Mononuclear cell (primary cell): ENCODE results near the gene KDM4C. TPM values are rescaled to one million over a fixed set of nuclear protein-coding genes. Genes with fewer than 3 reads are reported as not detected.
"Not testable (repeated sequence)": the region's sequence is repeated elsewhere in the genome, so short reads cannot be mapped to it uniquely, and the experiment has no call there.

ENCODE experiments used
- H3K27me3 ChIP-seq: 2 replicates; pipeline ENCODE4 v1.6.0; 2011; ENCODE audit warnings: low read length, control low read depth; ENCODE audit not compliant: insufficient read depth
- H3K4me1 ChIP-seq: 2 replicates; pipeline ENCODE4 v1.5.1; 2011; ENCODE audit warnings: mild to moderate bottlenecking, low read length, control low read depth; ENCODE audit not compliant: insufficient read depth
- H3K4me3 ChIP-seq: 2 replicates; pipeline ENCODE4 v1.5.1; 2011; ENCODE audit warnings: mild to moderate bottlenecking, low read length, moderate library complexity
- H3K9me3 ChIP-seq: 2 replicates; pipeline ENCODE4 v1.5.1; 2011; ENCODE audit warnings: low read depth, mild to moderate bottlenecking, control low read depth, low read length
- total RNA-seq: library from RNA; depleted of rRNA; stranded (reverse); fragments of >200 nt; gene quantifications from one replicate; pipeline ENCODE4 v1.2.3, GENCODE V29; 2012

The KDM4C gene
- total RNA-seq, 1 donor: 78.6 TPM

- H3K27me3 ChIP-seq: no peaks in the 10 kb centered on the region
- H3K4me3 ChIP-seq: no peak overlapping the region
- H3K9me3 ChIP-seq: no peaks in the 10 kb centered on the region
- H3K4me1 ChIP-seq: no peaks in the 10 kb centered on the region
These were observed 406.9 kb downstream of the KDM4C start for GRCh38 chr9:7164440-7165330.

DNA sequence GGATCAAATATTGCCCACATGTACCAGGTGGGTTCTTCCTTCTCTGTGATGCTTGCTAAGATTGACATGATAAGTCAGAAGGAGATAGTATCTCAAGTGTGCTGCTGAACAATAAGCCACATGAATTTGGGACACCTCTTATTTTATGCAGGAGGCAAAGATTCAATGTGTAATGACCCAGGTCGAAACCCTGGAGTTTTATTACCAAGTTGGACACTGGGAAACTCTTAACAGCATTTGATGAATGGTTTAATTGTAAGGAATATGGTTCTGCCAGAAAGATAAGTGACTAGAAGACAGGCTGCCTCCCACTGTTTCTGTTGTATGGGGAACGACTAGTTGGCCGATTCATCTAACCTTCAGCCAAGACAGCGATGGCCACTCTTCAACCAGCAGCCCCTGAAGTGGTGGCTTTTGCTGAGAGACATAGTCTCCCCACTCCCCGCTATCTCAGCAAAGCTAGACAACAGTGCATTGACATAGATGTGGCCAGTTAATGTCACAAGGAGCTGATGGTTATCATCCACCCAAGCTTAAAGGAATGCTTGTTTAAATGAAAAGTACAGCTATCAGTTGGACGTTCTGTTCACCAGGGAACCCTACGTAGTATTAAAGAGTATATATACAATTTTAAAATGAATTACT lies 407.7 kb downstream of the KDM4C start:
- Histone ChIP-seq H3K4me1 (no peaks in the 10 kb centered on the region), H3K9me3 (no peaks in the 10 kb centered on the region), H3K4me3 (no peak overlapping the region), H3K27me3 (no peaks in the 10 kb centered on the region)

GRCh38 chr9:7166074-7166473 lies 408.3 kb downstream of the KDM4C start:
- H3K4me1 ChIP-seq: no peaks in the 10 kb centered on the region
- H3K27me3 ChIP-seq: no peaks in the 10 kb centered on the region
- no peaks in the 10 kb centered on the region for H3K9me3 ChIP-seq
- H3K4me3 ChIP-seq: no peak overlapping the region

DNA sequence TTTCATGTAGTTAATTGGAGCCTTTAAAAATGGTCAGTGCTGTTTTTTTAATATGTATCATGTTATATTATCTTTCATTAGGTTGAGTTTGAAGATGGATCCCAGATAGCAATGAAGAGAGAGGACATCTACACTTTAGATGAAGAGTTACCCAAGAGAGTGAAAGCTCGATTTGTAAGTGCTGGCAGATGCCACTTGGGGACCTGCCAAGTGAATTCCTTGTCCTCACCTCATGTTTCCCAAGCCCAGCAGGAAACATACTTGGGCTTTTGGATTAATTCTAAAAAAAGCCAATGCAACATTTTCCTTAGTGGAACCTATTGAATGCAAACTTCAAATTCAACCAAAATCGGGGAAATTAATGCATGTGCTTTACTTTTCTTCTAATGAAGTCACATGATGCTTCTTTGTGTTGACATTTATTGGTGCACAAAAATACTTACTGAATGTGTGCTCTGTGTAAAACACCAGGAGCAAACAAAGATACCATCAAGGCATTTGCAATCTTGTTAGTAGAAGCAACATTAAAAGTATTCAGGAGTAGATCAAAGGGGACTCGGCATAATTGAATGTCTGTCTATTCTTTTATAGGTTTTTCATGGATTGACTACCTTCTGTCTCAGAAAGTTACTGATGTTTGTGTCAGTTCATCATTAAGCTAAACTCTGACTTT lies 412.1 kb downstream of the KDM4C start:
- no peaks in the 10 kb centered on the region for H3K27me3 ChIP-seq
- no peaks in the 10 kb centered on the region for H3K9me3 ChIP-seq
- no peak overlapping the region for H3K4me3 ChIP-seq
- H3K4me1 ChIP-seq: no peaks in the 10 kb centered on the region

GRCh38 chr9:7171396-7172153 lies 413.8 kb downstream of the KDM4C start:
- no peaks in the 10 kb centered on the region for H3K9me3 ChIP-seq
- no peaks in the 10 kb centered on the region for H3K27me3 ChIP-seq
- H3K4me1 ChIP-seq: no peaks in the 10 kb centered on the region
- no peak overlapping the region for H3K4me3 ChIP-seq

GRCh38 chr9:7172154-7173115 lies 414.7 kb downstream of the KDM4C start:
- H3K27me3 ChIP-seq: no peaks in the 10 kb centered on the region
- H3K4me1 ChIP-seq: no peaks in the 10 kb centered on the region
- no peaks in the 10 kb centered on the region for H3K9me3 ChIP-seq
- no peak overlapping the region for H3K4me3 ChIP-seq

- no peak overlapping the region for H3K4me3 ChIP-seq
- no peaks in the 10 kb centered on the region for H3K27me3 ChIP-seq
- no peaks in the 10 kb centered on the region for H3K4me1 ChIP-seq
- no peaks in the 10 kb centered on the region for H3K9me3 ChIP-seq
These were observed 415.4 kb downstream of the KDM4C start for GRCh38 chr9:7173139-7173538.

- H3K27me3 ChIP-seq: no peaks in the 10 kb centered on the region
- H3K4me3 ChIP-seq: no peak overlapping the region
- H3K4me1 ChIP-seq: no peaks in the 10 kb centered on the region
- no peaks in the 10 kb centered on the region for H3K9me3 ChIP-seq
These were observed 416.5 kb downstream of the KDM4C start for GRCh38 chr9:7174301-7174700.

DNA sequence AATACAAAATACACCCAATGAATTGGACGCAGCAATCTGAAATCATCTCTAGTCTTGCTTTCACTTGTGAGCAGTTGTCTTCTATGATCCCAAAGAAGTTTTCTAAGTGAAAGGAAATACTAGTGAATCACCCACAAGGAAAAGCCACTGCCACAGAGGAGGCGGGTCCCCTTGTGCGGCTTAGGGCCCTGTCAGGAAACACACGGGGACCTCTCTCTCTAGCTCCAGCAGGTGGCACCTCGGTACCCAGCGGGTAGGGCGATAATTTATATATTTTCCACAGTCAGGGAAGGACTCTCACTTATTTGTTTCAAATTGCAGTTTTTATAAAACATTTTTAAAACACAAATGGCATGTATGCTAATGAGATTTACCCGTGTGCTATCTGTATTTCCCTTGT lies 417.1 kb downstream of the KDM4C start:
- Histone ChIP-seq H3K9me3 (no peaks in the 10 kb centered on the region), H3K4me1 (no peaks in the 10 kb centered on the region), H3K27me3 (no peaks in the 10 kb centered on the region), H3K4me3 (no peak overlapping the region)

DNA sequence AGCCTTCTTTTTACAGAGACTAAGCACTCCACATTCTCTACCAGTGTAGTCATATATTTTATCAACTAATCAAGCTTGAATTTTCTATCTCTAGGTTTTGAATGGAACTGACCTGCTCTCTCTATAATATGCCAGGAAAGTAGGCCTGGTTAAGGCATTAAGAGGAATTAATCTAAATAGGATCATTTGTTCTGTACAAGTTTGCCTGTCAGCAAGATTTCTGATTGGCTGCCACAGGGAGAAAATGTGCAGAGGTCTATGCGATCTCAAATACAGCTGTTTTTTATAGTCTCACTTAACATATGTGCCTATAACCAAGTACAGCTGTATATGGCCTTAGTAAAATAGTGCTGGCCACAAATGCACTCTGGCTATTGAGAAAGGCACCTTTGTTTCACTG lies 418.8 kb downstream of the KDM4C start:
- no peaks in the 10 kb centered on the region for H3K27me3 ChIP-seq
- H3K4me3 ChIP-seq: no peak overlapping the region
- no peaks in the 10 kb centered on the region for H3K9me3 ChIP-seq
- no peaks in the 10 kb centered on the region for H3K4me1 ChIP-seq

GRCh38 chr9:7177383-7177782 lies 419.6 kb downstream of the KDM4C start:
- Histone ChIP-seq H3K9me3 (no peaks in the 10 kb centered on the region), H3K4me3 (no peak overlapping the region)

GRCh38 chr9:7178729-7179128 lies 421.0 kb downstream of the KDM4C start:
- no peaks in the 10 kb centered on the region for H3K4me1 ChIP-seq
- no peak overlapping the region for H3K4me3 ChIP-seq
- H3K9me3 ChIP-seq: no peaks in the 10 kb centered on the region
- no peaks in the 10 kb centered on the region for H3K27me3 ChIP-seq

More at GRCh38 chr9:7177383-7177782, 419.6 kb downstream of the KDM4C start:
- H3K4me1 ChIP-seq: no peaks in the 10 kb centered on the region
- H3K27me3 ChIP-seq: no peaks in the 10 kb centered on the region

DNA sequence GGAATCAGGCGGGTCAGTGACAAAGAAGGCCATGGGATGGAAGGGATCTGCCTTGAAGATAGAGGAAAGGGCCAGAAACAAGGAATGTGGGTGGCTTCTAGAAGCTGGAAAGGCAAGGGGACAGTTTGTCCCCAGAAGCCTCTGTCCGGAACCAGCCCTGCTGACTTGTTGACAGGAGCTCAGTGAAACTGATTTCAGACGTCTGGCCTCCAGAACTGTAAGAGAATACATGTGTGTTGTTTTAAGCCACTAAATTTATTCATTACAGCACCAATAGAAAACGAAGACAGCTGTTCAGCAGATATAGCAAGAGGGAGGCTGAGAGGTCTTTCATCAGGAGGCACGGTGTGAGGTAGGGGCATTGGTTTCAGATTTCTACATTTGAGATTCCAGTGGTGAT lies 422.5 kb downstream of the KDM4C start:
- H3K4me3 ChIP-seq: no peak overlapping the region
- no peaks in the 10 kb centered on the region for H3K9me3 ChIP-seq
- H3K27me3 ChIP-seq: no peaks in the 10 kb centered on the region
- no peaks in the 10 kb centered on the region for H3K4me1 ChIP-seq

DNA sequence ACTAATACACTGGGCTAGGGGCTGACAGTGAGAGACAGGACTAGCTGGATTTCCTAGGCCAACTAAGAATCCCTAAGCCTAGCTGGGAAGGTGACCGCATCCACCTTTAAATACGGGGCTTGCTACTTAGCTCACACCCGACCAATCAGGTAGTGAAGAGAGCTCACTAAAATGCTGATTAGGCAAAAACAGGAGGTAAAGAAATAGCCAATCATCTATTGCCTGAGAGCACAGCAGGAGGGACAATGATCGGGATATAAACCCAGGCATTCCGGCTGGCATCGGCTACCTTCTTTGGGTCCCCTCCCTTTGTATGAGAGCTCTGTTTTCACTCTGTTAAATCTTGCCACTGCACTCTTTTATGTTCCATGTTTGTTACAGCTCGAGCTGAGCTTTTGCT lies 425.4 kb downstream of the KDM4C start:
- H3K27me3 ChIP-seq, H3K4me3 ChIP-seq, H3K9me3 ChIP-seq, H3K4me1 ChIP-seq: not testable (repeated sequence)
